DOHH2 (cell line): ENCODE data around the gene COL5A2.

ENCODE experiments used
- EZH2phosphoT487 ChIP-seq: fragments of 200-600 bp; sonication (generic); IDR thresholded peaks from 2 replicates; pipeline ENCODE4 v1.6.1; 2017; ENCODE audit warnings: borderline replicate concordance, mild to moderate bottlenecking, antibody characterized with exemption, low read length, moderate library complexity, mixed read lengths
- TF ChIP-seq, protein P1 (sequence below): fragments of 200-600 bp; sonication (generic); IDR thresholded peaks from one replicate; pipeline ENCODE4 v1.5.1; 2014; ENCODE audit warnings: antibody characterized with exemption, mild to moderate bottlenecking, low read depth, low read length; ENCODE audit not compliant: poor library complexity, severe bottlenecking

DNA sequence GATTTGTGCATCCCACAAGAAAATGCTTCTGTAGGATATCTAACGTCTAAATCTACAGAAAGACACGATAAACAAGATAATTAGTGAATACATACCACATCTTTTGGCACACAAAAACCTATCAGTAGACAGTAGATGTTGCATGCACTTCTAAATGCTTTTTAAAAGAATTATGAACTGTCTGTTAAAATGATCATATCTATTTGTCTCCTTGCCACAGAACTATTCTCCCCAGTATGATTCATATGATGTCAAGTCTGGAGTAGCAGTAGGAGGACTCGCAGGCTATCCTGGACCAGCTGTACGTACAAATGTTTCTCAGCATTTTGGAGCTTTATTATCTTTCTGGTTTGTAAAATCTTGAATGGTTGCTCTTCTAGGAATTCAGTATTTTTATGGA lies 192.7 kb downstream of the COL5A2 start:
- TF ChIP-seq, protein P1, sequence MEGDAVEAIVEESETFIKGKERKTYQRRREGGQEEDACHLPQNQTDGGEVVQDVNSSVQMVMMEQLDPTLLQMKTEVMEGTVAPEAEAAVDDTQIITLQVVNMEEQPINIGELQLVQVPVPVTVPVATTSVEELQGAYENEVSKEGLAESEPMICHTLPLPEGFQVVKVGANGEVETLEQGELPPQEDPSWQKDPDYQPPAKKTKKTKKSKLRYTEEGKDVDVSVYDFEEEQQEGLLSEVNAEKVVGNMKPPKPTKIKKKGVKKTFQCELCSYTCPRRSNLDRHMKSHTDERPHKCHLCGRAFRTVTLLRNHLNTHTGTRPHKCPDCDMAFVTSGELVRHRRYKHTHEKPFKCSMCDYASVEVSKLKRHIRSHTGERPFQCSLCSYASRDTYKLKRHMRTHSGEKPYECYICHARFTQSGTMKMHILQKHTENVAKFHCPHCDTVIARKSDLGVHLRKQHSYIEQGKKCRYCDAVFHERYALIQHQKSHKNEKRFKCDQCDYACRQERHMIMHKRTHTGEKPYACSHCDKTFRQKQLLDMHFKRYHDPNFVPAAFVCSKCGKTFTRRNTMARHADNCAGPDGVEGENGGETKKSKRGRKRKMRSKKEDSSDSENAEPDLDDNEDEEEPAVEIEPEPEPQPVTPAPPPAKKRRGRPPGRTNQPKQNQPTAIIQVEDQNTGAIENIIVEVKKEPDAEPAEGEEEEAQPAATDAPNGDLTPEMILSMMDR: no peak
- no peak for TF ChIP-seq EZH2phosphoT487
